ENCODE measurements around the gene MGAT5. TPM values are rescaled to one million over a fixed set of nuclear protein-coding genes. Genes with fewer than 3 reads are reported as not detected.

Gene MGAT5
- polyA plus RNA-seq, 1 donor from 2014 or later, result 14.0 TPM

- peaks cover 3% of the 10 kb centered on the region for H3K36me3 Mint-ChIP-seq
Observed at GRCh38 chr2:134440336-134440909, 186.6 kb downstream of the MGAT5 start.

GRCh38 chr2:134441153-134441863 lies 187.4 kb downstream of the MGAT5 start:
- peak overlapping the region in 1 of 3 donors; percentile 71 for H3K27ac Mint-ChIP-seq
- H3K27me3 Mint-ChIP-seq, result no peaks in the 10 kb centered on the region
- H3K4me1 Mint-ChIP-seq, result peaks cover 0 to 4% (median 2%) of the 10 kb centered on the region in 3 donors
- no peaks in the 10 kb centered on the region for H3K9me3 Mint-ChIP-seq
- peaks cover 4% of the 10 kb centered on the region for H3K36me3 Mint-ChIP-seq
- H3K4me3 Mint-ChIP-seq, result no peak overlapping the region

More at GRCh38 chr2:134440336-134440909, 186.6 kb downstream of the MGAT5 start:
- Mint-ChIP-seq H3K27ac (peak overlapping the region in 1 of 3 donors; percentile 80), H3K9me3 (no peaks in the 10 kb centered on the region), H3K4me3 (no peak overlapping the region), H3K4me1 (peaks cover 0 to 4% (median 2%) of the 10 kb centered on the region in 3 donors), H3K27me3 (no peaks in the 10 kb centered on the region)

- Mint-ChIP-seq H3K36me3 (peaks cover 4% of the 10 kb centered on the region), H3K4me3 (no peak overlapping the region)
Observed at GRCh38 chr2:134443814-134444480, 190.1 kb downstream of the MGAT5 start.

DNA sequence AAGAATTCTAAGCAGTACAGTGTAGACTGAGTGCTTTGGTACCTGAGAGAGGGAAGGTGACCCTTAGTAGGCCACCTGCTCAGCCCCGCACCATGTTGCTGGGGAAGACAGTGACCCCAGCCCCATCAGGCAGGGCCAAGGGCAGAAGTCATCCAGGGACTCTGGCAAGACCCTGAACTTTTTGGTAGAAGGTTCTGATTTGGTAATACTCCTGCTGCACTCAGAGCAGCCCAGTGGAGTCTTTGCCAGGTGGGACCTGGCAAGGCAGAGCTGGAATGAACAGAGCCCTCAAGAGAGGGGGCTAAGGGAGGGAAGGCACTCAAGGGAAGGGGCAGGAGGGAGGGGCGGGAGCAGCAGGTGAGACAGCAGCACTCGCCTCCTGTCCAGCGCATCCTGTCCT lies 191.2 kb downstream of the MGAT5 start:
- peaks cover 0 to 2% (median 0%) of the 10 kb centered on the region in 3 donors for H3K4me1 Mint-ChIP-seq
- peak overlapping the region in 1 of 3 donors; percentile 53 for H3K27ac Mint-ChIP-seq
- H3K27me3 Mint-ChIP-seq, result no peaks in the 10 kb centered on the region
- H3K36me3 Mint-ChIP-seq, result peaks cover 4% of the 10 kb centered on the region
- H3K4me3 Mint-ChIP-seq, result no peak overlapping the region
- H3K9me3 Mint-ChIP-seq, result no peaks in the 10 kb centered on the region

More at GRCh38 chr2:134443814-134444480, 190.1 kb downstream of the MGAT5 start:
- Mint-ChIP-seq H3K27me3 (no peaks in the 10 kb centered on the region), H3K9me3 (no peaks in the 10 kb centered on the region), H3K27ac (peak overlapping the region in 2 of 3 donors; percentile 54 to 89), H3K4me1 (peaks cover 0 to 2% (median 0%) of the 10 kb centered on the region in 3 donors)

- no peak overlapping the region for H3K4me3 Mint-ChIP-seq
- peak overlapping the region in 2 of 3 donors; percentile 23 to 64 for H3K27ac Mint-ChIP-seq
- H3K36me3 Mint-ChIP-seq, result peaks cover 4% of the 10 kb centered on the region
Observed at GRCh38 chr2:134445985-134446382, 192.1 kb downstream of the MGAT5 start.

DNA sequence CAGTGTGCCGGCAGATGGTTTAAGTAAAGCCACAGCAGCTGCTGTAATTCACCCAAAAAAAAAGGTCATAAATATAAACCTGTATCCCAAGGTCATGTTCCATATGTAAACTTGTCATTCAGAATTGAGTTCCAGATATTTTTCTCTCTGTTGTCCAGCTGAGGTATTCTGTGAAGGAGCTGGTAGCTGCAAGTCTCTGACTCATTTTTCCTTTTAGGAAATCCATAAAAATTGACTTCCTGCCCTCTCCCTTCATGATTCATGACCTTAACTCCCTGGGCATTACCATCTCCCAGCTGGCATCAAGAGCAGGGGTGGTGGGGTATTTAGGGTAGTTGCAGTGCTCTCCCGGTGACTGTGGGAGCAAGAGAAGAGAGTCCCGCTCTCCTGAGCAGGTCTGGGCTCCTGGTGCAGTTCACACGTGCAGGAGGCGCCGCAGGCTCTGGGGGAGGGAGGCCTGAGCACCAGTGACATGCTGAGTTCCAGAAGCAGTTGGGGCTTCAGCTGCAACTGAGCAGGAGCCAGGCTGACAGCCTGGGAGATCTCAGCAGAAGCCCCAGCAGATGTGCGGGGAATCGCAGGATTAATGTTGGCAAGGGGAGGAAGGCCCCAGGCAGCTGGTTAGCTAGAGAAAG lies 192.6 kb downstream of the MGAT5 start:
- H3K36me3 Mint-ChIP-seq, result peaks cover 4% of the 10 kb centered on the region
- no peaks in the 10 kb centered on the region for H3K9me3 Mint-ChIP-seq
- peak overlapping the region in 1 of 4 donors; percentile 54 for H3K4me3 Mint-ChIP-seq
- peaks cover 0 to 2% (median 0%) of the 10 kb centered on the region in 3 donors for H3K4me1 Mint-ChIP-seq
- no peaks in the 10 kb centered on the region for H3K27me3 Mint-ChIP-seq
- H3K27ac Mint-ChIP-seq, result peak overlapping the region in 2 of 3 donors; percentile 23 to 64

More at GRCh38 chr2:134445985-134446382, 192.1 kb downstream of the MGAT5 start:
- no peaks in the 10 kb centered on the region for H3K9me3 Mint-ChIP-seq
- H3K4me1 Mint-ChIP-seq, result peaks cover 0 to 2% (median 0%) of the 10 kb centered on the region in 3 donors
- H3K27me3 Mint-ChIP-seq, result no peaks in the 10 kb centered on the region

- Mint-ChIP-seq H3K36me3 (peaks cover 4% of the 10 kb centered on the region), H3K4me3 (no peak overlapping the region), H3K27me3 (no peaks in the 10 kb centered on the region), H3K27ac (no peak overlapping the region), H3K9me3 (no peaks in the 10 kb centered on the region), H3K4me1 (peaks cover 0 to 2% (median 0%) of the 10 kb centered on the region in 3 donors)
Observed at GRCh38 chr2:134447669-134448068, 193.8 kb downstream of the MGAT5 start.

DNA sequence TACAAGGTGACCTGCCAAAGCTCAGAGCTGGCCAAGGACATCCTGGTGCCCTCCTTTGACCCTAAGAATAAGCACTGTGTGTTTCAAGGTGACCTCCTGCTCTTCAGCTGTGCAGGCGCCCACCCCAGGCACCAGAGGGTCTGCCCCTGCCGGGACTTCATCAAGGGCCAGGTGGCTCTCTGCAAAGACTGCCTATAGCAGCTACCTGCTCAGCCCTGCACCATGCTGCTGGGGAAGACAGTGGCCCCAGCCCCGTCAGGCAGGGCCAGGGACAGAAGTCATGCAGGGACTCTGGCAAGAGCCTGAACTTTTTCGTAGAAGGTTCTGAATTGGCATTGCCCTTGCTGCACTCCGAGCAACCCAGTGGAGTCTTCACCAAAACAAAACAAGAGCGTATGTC lies 194.8 kb downstream of the MGAT5 start:
- Mint-ChIP-seq H3K4me1 (no peaks in the 10 kb centered on the region), H3K9me3 (no peaks in the 10 kb centered on the region), H3K36me3 (peaks cover 2% of the 10 kb centered on the region), H3K27me3 (no peaks in the 10 kb centered on the region), H3K27ac (peak overlapping the region in 1 of 3 donors; percentile 26), H3K4me3 (no peak overlapping the region)

DNA sequence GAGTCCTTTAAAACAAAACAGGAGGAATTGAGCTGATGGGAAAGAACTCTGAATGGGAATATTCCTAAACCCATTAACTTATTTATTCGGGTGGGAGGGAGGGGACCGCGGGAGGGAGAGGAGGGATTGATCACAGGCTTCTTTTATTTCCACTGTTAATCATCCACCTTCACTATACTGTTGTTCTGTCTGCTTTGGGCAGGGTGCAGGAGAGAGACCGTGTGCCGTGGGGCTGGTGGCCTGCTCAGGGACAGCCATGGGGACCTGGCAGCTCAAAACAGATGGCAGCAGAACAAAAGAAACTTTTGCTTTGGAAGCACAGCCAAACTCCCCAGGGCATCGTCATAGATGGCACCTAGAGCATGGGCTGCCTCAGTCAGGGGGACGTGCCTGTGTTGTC lies 195.3 kb downstream of the MGAT5 start:
- H3K4me3 Mint-ChIP-seq, result no peak overlapping the region
- H3K27ac Mint-ChIP-seq, result peak overlapping the region in 2 of 3 donors; percentile 26 to 86
- no peaks in the 10 kb centered on the region for H3K4me1 Mint-ChIP-seq
- H3K9me3 Mint-ChIP-seq, result no peaks in the 10 kb centered on the region
- H3K36me3 Mint-ChIP-seq, result peaks cover 2% of the 10 kb centered on the region
- H3K27me3 Mint-ChIP-seq, result no peaks in the 10 kb centered on the region

- no peaks in the 10 kb centered on the region for H3K4me1 Mint-ChIP-seq
- peak overlapping the region in 1 of 4 donors; percentile 39 for H3K4me3 Mint-ChIP-seq
- H3K27me3 Mint-ChIP-seq, result no peaks in the 10 kb centered on the region
- H3K27ac Mint-ChIP-seq, result peak overlapping the region; percentile 28 to 95 (median 40)
- H3K36me3 Mint-ChIP-seq, result peaks cover 2% of the 10 kb centered on the region
- no peaks in the 10 kb centered on the region for H3K9me3 Mint-ChIP-seq
Observed at GRCh38 chr2:134449751-134450513, 196.1 kb downstream of the MGAT5 start.

DNA sequence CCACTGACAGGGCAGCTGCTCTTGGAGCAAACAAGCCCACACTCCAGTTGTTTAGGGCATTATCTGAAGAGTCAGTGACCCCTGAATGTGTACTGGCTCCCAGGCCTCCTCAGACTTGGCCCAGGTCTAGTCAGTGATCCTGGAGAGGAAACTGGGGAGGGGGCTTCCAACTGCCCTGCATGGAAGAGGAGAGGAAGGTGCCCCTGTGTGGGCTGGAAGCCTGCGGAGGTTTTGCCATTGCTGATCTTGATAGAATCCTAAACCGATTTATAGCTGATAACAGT lies 197.4 kb downstream of the MGAT5 start:
- H3K4me1 Mint-ChIP-seq, result no peaks in the 10 kb centered on the region
- peak overlapping the region in 1 of 3 donors; percentile 58 for H3K27ac Mint-ChIP-seq
- no peaks in the 10 kb centered on the region for H3K27me3 Mint-ChIP-seq

GRCh38 chr2:134452042-134452733 lies 198.3 kb downstream of the MGAT5 start:
- Mint-ChIP-seq H3K4me1 (no peaks in the 10 kb centered on the region), H3K27me3 (no peaks in the 10 kb centered on the region), H3K9me3 (no peaks in the 10 kb centered on the region), H3K36me3 (no peaks in the 10 kb centered on the region), H3K4me3 (peak overlapping the region in 1 of 4 donors; percentile 34), H3K27ac (peak overlapping the region; percentile 3 to 86 (median 21))

More for the DNA sequence above, 197.4 kb downstream of the MGAT5 start:
- Mint-ChIP-seq H3K4me3 (peak overlapping the region in 1 of 4 donors; percentile 54), H3K9me3 (no peaks in the 10 kb centered on the region), H3K36me3 (no peaks in the 10 kb centered on the region)

GRCh38 chr2:134453476-134453875 lies 199.6 kb downstream of the MGAT5 start:
- no peak overlapping the region for H3K27ac Mint-ChIP-seq
- no peaks in the 10 kb centered on the region for H3K27me3 Mint-ChIP-seq
- H3K36me3 Mint-ChIP-seq, result no peaks in the 10 kb centered on the region
- H3K4me3 Mint-ChIP-seq, result no peak overlapping the region
- H3K9me3 Mint-ChIP-seq, result no peaks in the 10 kb centered on the region
- H3K4me1 Mint-ChIP-seq, result no peaks in the 10 kb centered on the region

GRCh38 chr2:134453973-134454372 lies 200.1 kb downstream of the MGAT5 start:
- H3K27me3 Mint-ChIP-seq, result no peaks in the 10 kb centered on the region
- no peaks in the 10 kb centered on the region for H3K9me3 Mint-ChIP-seq
- H3K4me1 Mint-ChIP-seq, result no peaks in the 10 kb centered on the region
- peak overlapping the region in 1 of 3 donors; percentile 53 for H3K27ac Mint-ChIP-seq
- no peak overlapping the region for H3K4me3 Mint-ChIP-seq
- no peaks in the 10 kb centered on the region for H3K36me3 Mint-ChIP-seq
